ENCODE measurements around the gene RALGAPA2. TPM values are rescaled to one million over a fixed set of nuclear protein-coding genes. Genes with fewer than 3 reads are reported as not detected.

RALGAPA2 gene
- total and polyA plus RNA-seq, 2 donors (not counting 1 experiment from before 2014, with no cell fraction given), result 1.2 to 7.6 TPM

DNA sequence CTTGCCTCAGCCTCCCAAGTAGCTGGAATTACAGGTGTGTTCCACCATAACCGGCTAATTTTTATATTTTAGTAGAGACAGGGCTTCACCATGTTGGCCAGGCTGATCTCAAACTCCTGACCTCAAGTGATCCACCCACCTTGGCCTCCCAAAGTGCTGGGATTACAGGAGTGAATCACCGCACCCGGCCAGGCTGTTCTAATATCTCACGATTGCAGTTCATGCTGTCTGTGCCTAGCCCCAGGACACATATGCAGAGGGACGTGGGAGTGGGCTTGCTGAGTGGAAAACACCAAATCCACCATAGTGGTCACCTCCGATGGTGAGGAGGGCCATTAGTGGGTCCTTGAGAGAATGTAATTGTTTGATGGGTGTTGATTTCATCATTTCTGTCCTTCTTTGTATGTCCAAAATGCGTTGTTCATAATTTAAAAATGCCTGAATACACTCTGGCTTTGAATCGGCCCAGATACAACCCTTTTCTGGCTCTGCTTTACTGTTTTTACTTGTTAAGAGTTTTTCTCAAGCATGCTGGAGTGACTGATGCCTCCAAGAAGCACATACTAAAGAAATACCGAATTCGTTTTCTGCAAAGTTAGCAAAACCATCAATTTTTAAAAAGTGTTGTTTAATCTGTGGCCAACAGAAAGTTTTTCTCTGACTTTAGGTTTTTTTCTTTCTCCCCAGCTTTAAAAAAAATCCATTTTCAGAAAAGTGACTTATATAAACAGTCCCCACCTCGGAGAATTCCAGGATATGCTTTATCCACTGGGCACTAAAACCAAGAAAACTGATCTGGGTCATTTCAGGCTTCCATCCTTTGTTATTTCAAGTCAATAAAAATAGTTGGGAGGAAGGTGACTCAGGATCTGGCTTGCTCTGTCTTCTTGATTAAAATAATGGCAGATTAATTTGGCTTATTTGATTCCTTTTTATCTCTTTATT is 18.8 kb upstream of the RALGAPA2 start:
- Histone ChIP-seq H3K79me2 (ENCODE audit: control insufficient read depth, insufficient read depth, low read length) (no peaks in the 10 kb centered on the region), H3K4me2 (ENCODE audit: extremely low read depth, insufficient read depth, low read length) (no peak overlapping the region), H3K36me3 (ENCODE audit: control insufficient read depth, insufficient read depth, low read length) (no peaks in the 10 kb centered on the region), H4K20me1 (ENCODE audit: control insufficient read depth, extremely low read depth, insufficient read depth, low read length) (no peaks in the 10 kb centered on the region), H3K27me3 (ENCODE audit: control insufficient read depth, insufficient read depth, low read length) (no peaks in the 10 kb centered on the region), H3K9me3 (ENCODE audit: control insufficient read depth, insufficient read depth, low read depth, low read length) (no peaks in the 10 kb centered on the region), H3K4me1 (ENCODE audit: control insufficient read depth, extremely low read depth, insufficient read depth, low read length) (no peaks in the 10 kb centered on the region), H3K9ac (ENCODE audit: insufficient read depth, low read length) (no peak overlapping the region), H3K27ac (ENCODE audit: insufficient read depth, low read length) (no peak overlapping the region), H2AFZ (ENCODE audit: low read length) (no peak overlapping the region), H3K4me3 (replicated peaks in 1 of 4; ENCODE audit: control extremely low read depth in 1 of 4, insufficient read depth in 1 of 4, low read depth in 3 of 4, low read length in 4 of 4) (no peak overlapping the region)
- TF ChIP-seq, protein P1, sequence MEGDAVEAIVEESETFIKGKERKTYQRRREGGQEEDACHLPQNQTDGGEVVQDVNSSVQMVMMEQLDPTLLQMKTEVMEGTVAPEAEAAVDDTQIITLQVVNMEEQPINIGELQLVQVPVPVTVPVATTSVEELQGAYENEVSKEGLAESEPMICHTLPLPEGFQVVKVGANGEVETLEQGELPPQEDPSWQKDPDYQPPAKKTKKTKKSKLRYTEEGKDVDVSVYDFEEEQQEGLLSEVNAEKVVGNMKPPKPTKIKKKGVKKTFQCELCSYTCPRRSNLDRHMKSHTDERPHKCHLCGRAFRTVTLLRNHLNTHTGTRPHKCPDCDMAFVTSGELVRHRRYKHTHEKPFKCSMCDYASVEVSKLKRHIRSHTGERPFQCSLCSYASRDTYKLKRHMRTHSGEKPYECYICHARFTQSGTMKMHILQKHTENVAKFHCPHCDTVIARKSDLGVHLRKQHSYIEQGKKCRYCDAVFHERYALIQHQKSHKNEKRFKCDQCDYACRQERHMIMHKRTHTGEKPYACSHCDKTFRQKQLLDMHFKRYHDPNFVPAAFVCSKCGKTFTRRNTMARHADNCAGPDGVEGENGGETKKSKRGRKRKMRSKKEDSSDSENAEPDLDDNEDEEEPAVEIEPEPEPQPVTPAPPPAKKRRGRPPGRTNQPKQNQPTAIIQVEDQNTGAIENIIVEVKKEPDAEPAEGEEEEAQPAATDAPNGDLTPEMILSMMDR (conservative IDR thresholded peaks at IDR 0.05 in 1 of 2, IDR thresholded peaks at IDR 0.05 in 1 of 2; ENCODE audit: low read depth in 1 of 2, low read length in 2 of 2), result no peak
- no peak for TF ChIP-seq EZH2 (IDR thresholded peaks at IDR 0.05; ENCODE audit: low read length, missing control alignments)
- peak in 1 of 2 donors; percentile 17 for DNase-seq (ENCODE audit: low read depth in 2 of 2)

DNA sequence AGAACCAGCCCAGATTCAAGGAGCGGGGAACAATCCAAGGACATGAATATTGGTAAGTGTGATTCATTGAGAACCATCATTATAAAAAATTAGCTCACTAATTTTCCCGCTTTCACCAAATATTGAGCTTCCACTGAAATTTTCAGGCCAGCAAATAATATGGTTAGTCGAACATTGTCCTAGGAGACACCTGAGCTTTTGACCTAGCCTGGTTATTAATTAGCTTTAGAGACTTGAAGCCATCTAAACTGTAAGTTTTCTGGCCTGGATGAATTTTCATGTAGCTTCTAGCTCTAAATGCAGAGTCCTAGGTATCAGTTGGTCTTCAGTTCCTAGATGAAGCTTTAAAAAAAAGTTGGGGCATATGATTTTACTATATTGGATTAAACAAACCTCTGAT is 17.1 kb upstream of the RALGAPA2 start:
- H3K79me2 ChIP-seq (ENCODE audit: control insufficient read depth, insufficient read depth, low read length), result no peaks in the 10 kb centered on the region
- no peak overlapping the region for H3K4me2 ChIP-seq (ENCODE audit: extremely low read depth, insufficient read depth, low read length)
- H3K9me3 ChIP-seq (ENCODE audit: control insufficient read depth, insufficient read depth, low read depth, low read length), result no peaks in the 10 kb centered on the region

DNA sequence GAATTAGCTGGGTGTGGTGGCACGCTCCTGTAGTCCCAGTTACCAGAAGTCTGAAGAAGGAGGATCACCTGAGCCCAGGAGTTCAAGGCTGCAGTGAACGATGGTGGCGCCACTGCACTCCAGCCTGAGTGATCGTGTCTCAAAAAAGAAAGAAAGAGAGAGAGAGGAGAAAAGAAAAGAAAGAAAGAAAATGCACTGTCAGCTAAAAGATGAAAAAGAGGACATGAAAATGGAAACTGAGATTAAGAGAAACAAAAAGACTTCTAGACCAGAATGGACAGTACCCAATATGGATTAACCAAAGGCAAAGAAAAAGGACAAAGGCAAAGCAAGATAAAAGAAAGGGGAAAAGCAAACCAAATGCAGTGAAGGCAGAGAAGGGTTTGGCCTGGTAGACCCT is 9.0 kb upstream of the RALGAPA2 start:
- Histone ChIP-seq H3K4me1 (ENCODE audit: control insufficient read depth, extremely low read depth, insufficient read depth, low read length) (no peaks in the 10 kb centered on the region), H3K9me3 (ENCODE audit: control insufficient read depth, insufficient read depth, low read depth, low read length) (no peaks in the 10 kb centered on the region), H2AFZ (ENCODE audit: low read length) (no peak overlapping the region), H3K79me2 (ENCODE audit: control insufficient read depth, insufficient read depth, low read length) (no peaks in the 10 kb centered on the region), H3K9ac (ENCODE audit: insufficient read depth, low read length) (no peak overlapping the region), H3K27me3 (ENCODE audit: control insufficient read depth, insufficient read depth, low read length) (no peaks in the 10 kb centered on the region), H3K4me2 (ENCODE audit: extremely low read depth, insufficient read depth, low read length) (no peak overlapping the region), H3K36me3 (ENCODE audit: control insufficient read depth, insufficient read depth, low read length) (no peaks in the 10 kb centered on the region), H3K27ac (ENCODE audit: insufficient read depth, low read length) (no peak overlapping the region), H4K20me1 (ENCODE audit: control insufficient read depth, extremely low read depth, insufficient read depth, low read length) (no peaks in the 10 kb centered on the region), H3K4me3 (replicated peaks in 1 of 4; ENCODE audit: control extremely low read depth in 1 of 4, insufficient read depth in 1 of 4, low read depth in 3 of 4, low read length in 4 of 4) (no peak overlapping the region)
- no peak for DNase-seq (ENCODE audit: low read depth in 2 of 2)
- TF ChIP-seq, protein P1 (conservative IDR thresholded peaks at IDR 0.05 in 1 of 2, IDR thresholded peaks at IDR 0.05 in 1 of 2; ENCODE audit: low read depth in 1 of 2, low read length in 2 of 2), result no peak
- TF ChIP-seq EZH2 (IDR thresholded peaks at IDR 0.05; ENCODE audit: low read length, missing control alignments), result no peak

More for the DNA sequence above, 17.1 kb upstream of the RALGAPA2 start:
- H2AFZ ChIP-seq (ENCODE audit: low read length), result no peak overlapping the region
- no peaks in the 10 kb centered on the region for H3K36me3 ChIP-seq (ENCODE audit: control insufficient read depth, insufficient read depth, low read length)
- no peak overlapping the region for H3K4me3 ChIP-seq (replicated peaks in 1 of 4; ENCODE audit: control extremely low read depth in 1 of 4, insufficient read depth in 1 of 4, low read depth in 3 of 4, low read length in 4 of 4)
- TF ChIP-seq, protein P1 (conservative IDR thresholded peaks at IDR 0.05 in 1 of 2, IDR thresholded peaks at IDR 0.05 in 1 of 2; ENCODE audit: low read depth in 1 of 2, low read length in 2 of 2), result no peak
- no peak for TF ChIP-seq EZH2 (IDR thresholded peaks at IDR 0.05; ENCODE audit: low read length, missing control alignments)
- H3K4me1 ChIP-seq (ENCODE audit: control insufficient read depth, extremely low read depth, insufficient read depth, low read length), result no peaks in the 10 kb centered on the region
- no peaks in the 10 kb centered on the region for H4K20me1 ChIP-seq (ENCODE audit: control insufficient read depth, extremely low read depth, insufficient read depth, low read length)
- no peak overlapping the region for H3K9ac ChIP-seq (ENCODE audit: insufficient read depth, low read length)
- no peaks in the 10 kb centered on the region for H3K27me3 ChIP-seq (ENCODE audit: control insufficient read depth, insufficient read depth, low read length)
- no peak overlapping the region for H3K27ac ChIP-seq (ENCODE audit: insufficient read depth, low read length)
- DNase-seq (ENCODE audit: low read depth in 2 of 2), result no peak
